Measurements from ENCODE around the gene PAK1IP1. TPM values are rescaled to one million over a fixed set of nuclear protein-coding genes. Genes with fewer than 3 reads are reported as not detected.
"Not testable (repeated sequence)": the region's sequence is repeated elsewhere in the genome, so short reads cannot be mapped to it uniquely, and the experiment has no call there.

PAK1IP1 gene
- total RNA-seq, 3 donors from 2014 or later (not counting 1 experiment from before 2014, with no cell fraction given): 3.6 to 5.2 (median 4.6) TPM

DNA sequence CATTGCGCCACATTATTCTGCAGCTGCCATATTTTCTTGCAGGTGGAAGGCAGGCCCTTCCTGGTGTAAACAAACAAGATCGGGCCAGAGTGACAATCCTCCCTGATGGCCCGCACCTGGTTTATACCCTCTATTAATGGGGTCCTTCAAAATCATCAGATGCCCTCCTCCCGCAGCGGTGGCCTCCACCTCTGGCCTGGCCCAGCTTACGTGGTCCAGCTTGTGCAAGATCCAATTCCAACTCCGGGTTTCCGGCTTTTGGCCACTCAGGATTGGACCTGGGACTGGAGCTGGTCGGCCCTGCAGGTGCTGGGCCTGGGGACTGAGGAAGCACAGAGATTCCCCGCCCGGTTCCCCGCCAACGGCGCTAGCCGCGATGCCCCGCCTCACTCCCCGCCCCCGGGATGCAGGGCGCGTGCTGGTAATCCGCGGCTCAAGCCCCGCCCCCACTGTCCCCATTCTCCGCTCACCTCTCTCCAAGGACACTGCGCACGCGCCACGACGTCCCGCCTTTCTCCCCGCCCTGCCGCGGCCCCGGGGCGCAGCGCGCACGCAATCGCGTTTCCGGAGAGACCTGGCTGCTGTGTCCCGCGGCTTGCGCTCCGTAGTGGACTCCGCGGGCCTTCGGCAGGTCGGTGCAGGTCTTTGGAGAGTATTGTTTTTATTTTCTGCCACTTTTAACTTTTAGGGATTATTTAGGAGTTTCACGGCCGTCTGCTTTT lies 52.6 kb downstream of the PAK1IP1 start, which contains the start of gene TMEM14B:
TMEM14B (plus strand) TSS at position 555 of the 722 bp plus-strand sequence. CDS start 1,441 bp downstream, outside the sequence.
- peaks cover 43 to 48% of the 10 kb centered on the region in 2 donors for H3K4me1 Mint-ChIP-seq
- Histone ChIP-seq H3K4me3 (ENCODE audit: low read length) (peak within 1 kb of the TSS; percentile 85), H3K27me3 (ENCODE audit: control insufficient read depth, insufficient read depth, low read length) (no peaks in the 10 kb centered on the region), H3K27ac (ENCODE audit: low read length) (peak within 1 kb of the TSS; percentile 69), H3K4me1 (ENCODE audit: control insufficient read depth, insufficient read depth, low read length) (peaks cover 38% of the 10 kb centered on the region), H3K9me3 (ENCODE audit: control insufficient read depth, insufficient read depth, low read length) (no peaks in the 10 kb centered on the region), H3K36me3 (ENCODE audit: control insufficient read depth, insufficient read depth, low read length) (peaks cover 3% of the 10 kb centered on the region)
- H3K9me3 Mint-ChIP-seq: no peaks in the 10 kb centered on the region
- H3K27me3 Mint-ChIP-seq (ENCODE audit: low read depth in 2 of 2): peaks cover 9 to 11% of the 10 kb centered on the region in 2 donors
- peak within 1 kb of the TSS; percentile 87 for H3K4me3 Mint-ChIP-seq
- intact Hi-C loops (cut with micrococcal nuclease): loop anchor here (1.0 to 2.0 kb wide), 2 partner anchors 15 to 53 kb away; partner anchors contain the start of genes C6orf52 and PAK1IP1
- no peaks in the 10 kb centered on the region for H3K36me3 Mint-ChIP-seq
- TF ChIP-seq, protein P1, sequence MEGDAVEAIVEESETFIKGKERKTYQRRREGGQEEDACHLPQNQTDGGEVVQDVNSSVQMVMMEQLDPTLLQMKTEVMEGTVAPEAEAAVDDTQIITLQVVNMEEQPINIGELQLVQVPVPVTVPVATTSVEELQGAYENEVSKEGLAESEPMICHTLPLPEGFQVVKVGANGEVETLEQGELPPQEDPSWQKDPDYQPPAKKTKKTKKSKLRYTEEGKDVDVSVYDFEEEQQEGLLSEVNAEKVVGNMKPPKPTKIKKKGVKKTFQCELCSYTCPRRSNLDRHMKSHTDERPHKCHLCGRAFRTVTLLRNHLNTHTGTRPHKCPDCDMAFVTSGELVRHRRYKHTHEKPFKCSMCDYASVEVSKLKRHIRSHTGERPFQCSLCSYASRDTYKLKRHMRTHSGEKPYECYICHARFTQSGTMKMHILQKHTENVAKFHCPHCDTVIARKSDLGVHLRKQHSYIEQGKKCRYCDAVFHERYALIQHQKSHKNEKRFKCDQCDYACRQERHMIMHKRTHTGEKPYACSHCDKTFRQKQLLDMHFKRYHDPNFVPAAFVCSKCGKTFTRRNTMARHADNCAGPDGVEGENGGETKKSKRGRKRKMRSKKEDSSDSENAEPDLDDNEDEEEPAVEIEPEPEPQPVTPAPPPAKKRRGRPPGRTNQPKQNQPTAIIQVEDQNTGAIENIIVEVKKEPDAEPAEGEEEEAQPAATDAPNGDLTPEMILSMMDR (IDR thresholded peaks at IDR 0.05): no peak
- peak within 1 kb of the TSS; percentile 82 to 93 for H3K27ac Mint-ChIP-seq
- peak; percentile 86 to 97 (median 92) for ATAC-seq
- WGBS (ENCODE audit: insufficient coverage): 1% methylated on average over 52 of the region's 52 CpGs
- peak; percentile 98 to 100 for DNase-seq

DNA sequence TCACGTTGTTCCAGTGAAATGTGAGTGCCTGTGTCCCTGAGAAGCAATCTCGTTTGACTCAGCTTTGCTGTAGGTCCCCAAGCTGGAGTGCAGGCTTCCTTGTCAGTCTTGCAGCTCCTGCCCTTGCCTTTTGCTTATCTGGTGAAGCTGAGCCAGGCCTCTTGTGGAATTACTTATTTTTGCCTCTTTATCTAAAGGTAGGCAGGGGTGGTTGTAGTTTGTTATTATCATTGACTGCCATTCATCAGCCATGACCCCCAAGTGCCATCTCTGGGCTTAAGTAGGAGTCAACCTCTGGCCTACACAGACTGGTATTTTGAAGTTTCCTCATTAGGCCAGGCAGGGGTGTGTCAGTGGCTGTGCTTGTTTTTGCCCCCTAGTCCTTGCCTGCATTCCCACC lies 55.0 kb downstream of the PAK1IP1 start:
- H3K27me3 ChIP-seq (ENCODE audit: control insufficient read depth, insufficient read depth, low read length): no peaks in the 10 kb centered on the region
- 91% methylated on average over 2 of the region's 2 CpGs for WGBS (ENCODE audit: insufficient coverage)
- no peaks in the 10 kb centered on the region for H3K9me3 ChIP-seq (ENCODE audit: control insufficient read depth, insufficient read depth, low read length)
- peaks cover 8% of the 10 kb centered on the region for H3K36me3 Mint-ChIP-seq
- DNase-seq: no peak
- no peak overlapping the region for H3K27ac Mint-ChIP-seq
- no peak overlapping the region for H3K4me3 ChIP-seq (ENCODE audit: low read length)
- TF ChIP-seq, protein P1 (IDR thresholded peaks at IDR 0.05): no peak
- H3K4me1 ChIP-seq (ENCODE audit: control insufficient read depth, insufficient read depth, low read length): peaks cover 42% of the 10 kb centered on the region
- H3K4me1 Mint-ChIP-seq: peaks cover 57 to 59% of the 10 kb centered on the region in 2 donors
- ATAC-seq: no peak
- no peak overlapping the region for H3K27ac ChIP-seq (ENCODE audit: low read length)
- intact Hi-C loops (cut with micrococcal nuclease): no loop called here
- no peak overlapping the region for H3K4me3 Mint-ChIP-seq
- peaks cover 20 to 25% of the 10 kb centered on the region in 2 donors for H3K27me3 Mint-ChIP-seq (ENCODE audit: low read depth in 2 of 2)
- H3K9me3 Mint-ChIP-seq: no peaks in the 10 kb centered on the region
- H3K36me3 ChIP-seq (ENCODE audit: control insufficient read depth, insufficient read depth, low read length): peaks cover 7% of the 10 kb centered on the region

DNA sequence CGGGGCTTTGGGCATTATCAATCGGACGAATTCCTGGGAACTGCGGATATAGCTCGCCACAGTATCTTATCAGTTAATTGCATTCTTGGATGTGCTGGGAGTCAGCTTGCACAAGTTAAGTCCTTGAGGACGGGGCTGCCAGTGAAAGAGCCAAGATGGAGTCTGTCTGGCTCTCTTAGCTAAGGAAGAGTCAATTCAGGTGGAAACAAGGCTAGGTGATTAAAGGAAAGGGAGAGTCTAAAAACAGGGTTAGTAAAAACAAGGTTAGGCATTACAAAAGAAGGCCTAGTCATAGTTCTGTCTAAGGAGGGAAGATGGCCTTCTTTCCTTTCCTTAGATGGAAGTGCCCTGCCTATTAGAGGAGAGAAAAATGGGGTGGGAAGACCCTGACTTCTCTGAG lies 55.8 kb downstream of the PAK1IP1 start:
- H3K9me3 Mint-ChIP-seq; H3K4me3 Mint-ChIP-seq; H3K27me3 ChIP-seq (ENCODE audit: control insufficient read depth, insufficient read depth, low read length); H3K27ac ChIP-seq (ENCODE audit: low read length); H3K9me3 ChIP-seq (ENCODE audit: control insufficient read depth, insufficient read depth, low read length); ATAC-seq; H3K27ac Mint-ChIP-seq; H3K36me3 ChIP-seq (ENCODE audit: control insufficient read depth, insufficient read depth, low read length); intact Hi-C loops (cut with micrococcal nuclease); DNase-seq; H3K4me3 ChIP-seq (ENCODE audit: low read length): not testable (repeated sequence)
- peaks cover 14% of the 10 kb centered on the region for H3K36me3 Mint-ChIP-seq
- over 99% methylated on average over 6 of the region's 6 CpGs for WGBS (ENCODE audit: insufficient coverage)
- H3K4me1 Mint-ChIP-seq: peaks cover 57 to 60% of the 10 kb centered on the region in 2 donors
- peaks cover 16 to 24% of the 10 kb centered on the region in 2 donors for H3K27me3 Mint-ChIP-seq (ENCODE audit: low read depth in 2 of 2)
- H3K4me1 ChIP-seq (ENCODE audit: control insufficient read depth, insufficient read depth, low read length): peaks cover 42% of the 10 kb centered on the region

DNA sequence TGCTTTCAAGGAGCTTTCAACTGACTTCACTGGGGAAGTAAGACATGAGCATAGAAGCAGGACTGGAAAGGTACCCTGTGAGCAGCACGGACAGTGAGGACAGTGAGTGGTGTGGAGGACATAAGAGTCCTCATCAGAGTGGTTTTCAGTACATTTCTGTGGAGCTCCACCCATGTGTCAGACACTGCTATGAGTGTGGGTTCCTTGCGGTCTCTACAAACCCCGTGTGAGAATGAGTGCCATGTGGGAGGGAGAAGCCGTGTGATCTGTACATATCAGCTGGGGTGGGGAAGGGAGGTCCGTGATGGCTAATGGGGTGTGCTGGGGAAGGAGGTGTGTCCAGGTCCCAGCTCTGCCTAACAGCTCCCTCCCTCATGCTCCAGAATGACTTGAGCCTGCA lies 57.0 kb downstream of the PAK1IP1 start:
- peaks cover 53 to 54% of the 10 kb centered on the region in 2 donors for H3K4me1 Mint-ChIP-seq
- not testable (repeated sequence) for H3K4me3 ChIP-seq (ENCODE audit: low read length); H3K9me3 ChIP-seq (ENCODE audit: control insufficient read depth, insufficient read depth, low read length); H3K36me3 ChIP-seq (ENCODE audit: control insufficient read depth, insufficient read depth, low read length); H3K9me3 Mint-ChIP-seq; H3K27me3 ChIP-seq (ENCODE audit: control insufficient read depth, insufficient read depth, low read length)
- WGBS (ENCODE audit: insufficient coverage): 65% methylated on average over 4 of the region's 5 CpGs
- peak overlapping the region; percentile 21 for H3K27ac ChIP-seq (ENCODE audit: low read length)
- H3K27ac Mint-ChIP-seq: peak overlapping the region; percentile 86 to 87
- H3K36me3 Mint-ChIP-seq: peaks cover 23% of the 10 kb centered on the region
- DNase-seq (peak; percentile 50 to 64), ATAC-seq (peak; percentile 62 to 79 (median 75))
- H3K4me1 ChIP-seq (ENCODE audit: control insufficient read depth, insufficient read depth, low read length): peaks cover 42% of the 10 kb centered on the region
- H3K4me3 Mint-ChIP-seq: peak overlapping the region; percentile 74
- peaks cover 15 to 31% of the 10 kb centered on the region in 2 donors for H3K27me3 Mint-ChIP-seq (ENCODE audit: low read depth in 2 of 2)
- intact Hi-C loops (cut with micrococcal nuclease): loop anchor here (1.0 kb wide), 1 partner anchor 18 kb away; no protein-coding TSS in a partner anchor

Measured in natural killer cell (primary cell).